NB4 (cell line): Measurements from ENCODE around the gene KYNU.

Experiments used
- DNase-seq: peaks from one replicate; pipeline ENCODE4 v3.0.0; 2010; ENCODE audit warnings: low read depth
- H3K4me3 ChIP-seq: one replicate; pipeline ENCODE4 v1.5.1; 2011; ENCODE audit warnings: mild to moderate bottlenecking, low read depth, low read length, moderate library complexity
- MYC ChIP-seq: IDR thresholded peaks from 2 replicates; pipeline ENCODE4 v1.6.1; 2011; ENCODE audit warnings: low read depth, low read length
- POLR2A ChIP-seq: IDR thresholded peaks from 2 replicates; pipeline ENCODE4 v1.6.1; 2011; ENCODE audit warnings: mild to moderate bottlenecking; ENCODE audit not compliant: insufficient read length; ENCODE audit errors: extremely low read depth
- TF ChIP-seq, protein P1 (sequence below): IDR thresholded peaks from one replicate; pipeline ENCODE4 v1.5.1; 2012; ENCODE audit warnings: low read depth, low read length
- TF ChIP-seq, protein P2 (sequence below): IDR thresholded peaks from 2 replicates; pipeline ENCODE4 v1.6.1; 2011; ENCODE audit warnings: low read depth, low read length

KYNU gene

DNA sequence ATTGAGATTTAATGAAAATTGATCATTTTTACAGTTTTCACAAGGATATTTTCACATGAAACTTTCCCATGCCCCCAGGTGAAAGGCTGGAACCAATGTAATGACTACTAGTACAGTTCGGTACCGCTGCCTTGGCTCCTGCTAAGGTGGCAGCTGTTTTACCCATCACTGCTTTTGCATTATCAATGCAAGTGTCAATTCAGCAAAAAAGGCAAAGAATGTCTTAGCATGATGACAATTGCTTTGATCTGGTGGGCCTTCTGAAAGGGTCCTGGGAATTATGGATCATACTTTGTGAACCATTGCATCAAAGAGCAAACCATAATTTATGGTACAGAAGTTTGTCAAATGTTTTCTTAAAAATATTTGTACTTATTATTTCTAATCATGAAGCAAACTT lies 107.2 kb downstream of the KYNU start:
- TF ChIP-seq, protein P1, sequence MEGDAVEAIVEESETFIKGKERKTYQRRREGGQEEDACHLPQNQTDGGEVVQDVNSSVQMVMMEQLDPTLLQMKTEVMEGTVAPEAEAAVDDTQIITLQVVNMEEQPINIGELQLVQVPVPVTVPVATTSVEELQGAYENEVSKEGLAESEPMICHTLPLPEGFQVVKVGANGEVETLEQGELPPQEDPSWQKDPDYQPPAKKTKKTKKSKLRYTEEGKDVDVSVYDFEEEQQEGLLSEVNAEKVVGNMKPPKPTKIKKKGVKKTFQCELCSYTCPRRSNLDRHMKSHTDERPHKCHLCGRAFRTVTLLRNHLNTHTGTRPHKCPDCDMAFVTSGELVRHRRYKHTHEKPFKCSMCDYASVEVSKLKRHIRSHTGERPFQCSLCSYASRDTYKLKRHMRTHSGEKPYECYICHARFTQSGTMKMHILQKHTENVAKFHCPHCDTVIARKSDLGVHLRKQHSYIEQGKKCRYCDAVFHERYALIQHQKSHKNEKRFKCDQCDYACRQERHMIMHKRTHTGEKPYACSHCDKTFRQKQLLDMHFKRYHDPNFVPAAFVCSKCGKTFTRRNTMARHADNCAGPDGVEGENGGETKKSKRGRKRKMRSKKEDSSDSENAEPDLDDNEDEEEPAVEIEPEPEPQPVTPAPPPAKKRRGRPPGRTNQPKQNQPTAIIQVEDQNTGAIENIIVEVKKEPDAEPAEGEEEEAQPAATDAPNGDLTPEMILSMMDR: no peak
- TF ChIP-seq, protein P2, sequence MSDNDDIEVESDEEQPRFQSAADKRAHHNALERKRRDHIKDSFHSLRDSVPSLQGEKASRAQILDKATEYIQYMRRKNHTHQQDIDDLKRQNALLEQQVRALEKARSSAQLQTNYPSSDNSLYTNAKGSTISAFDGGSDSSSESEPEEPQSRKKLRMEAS: no peak
- TF ChIP-seq POLR2A (no peak), MYC (no peak)
- no peak overlapping the region for H3K4me3 ChIP-seq
- no peak for DNase-seq

DNA sequence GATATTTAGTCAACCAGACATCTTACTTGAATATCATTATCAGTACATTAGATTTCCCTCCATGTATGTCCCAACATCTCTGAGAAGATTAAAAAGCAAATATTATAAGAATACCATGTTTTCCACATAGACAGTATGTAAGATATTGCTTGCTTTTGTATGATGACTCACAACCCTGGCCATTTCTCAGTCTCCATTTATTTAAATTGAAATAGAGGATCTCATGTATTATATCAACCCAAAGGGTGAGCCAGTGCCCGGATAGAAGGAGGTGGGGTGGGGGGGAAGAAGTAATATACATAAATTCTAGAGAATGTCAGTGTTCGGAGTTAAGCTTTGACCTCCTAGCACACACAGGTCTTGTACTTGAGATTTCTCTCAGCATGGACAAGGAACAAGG lies 109.6 kb downstream of the KYNU start:
- H3K4me3 ChIP-seq: no peak overlapping the region
- no peak for DNase-seq
- TF ChIP-seq, protein P1: no peak
- no peak for TF ChIP-seq MYC
- TF ChIP-seq, protein P2: no peak
- TF ChIP-seq POLR2A: no peak

DNA sequence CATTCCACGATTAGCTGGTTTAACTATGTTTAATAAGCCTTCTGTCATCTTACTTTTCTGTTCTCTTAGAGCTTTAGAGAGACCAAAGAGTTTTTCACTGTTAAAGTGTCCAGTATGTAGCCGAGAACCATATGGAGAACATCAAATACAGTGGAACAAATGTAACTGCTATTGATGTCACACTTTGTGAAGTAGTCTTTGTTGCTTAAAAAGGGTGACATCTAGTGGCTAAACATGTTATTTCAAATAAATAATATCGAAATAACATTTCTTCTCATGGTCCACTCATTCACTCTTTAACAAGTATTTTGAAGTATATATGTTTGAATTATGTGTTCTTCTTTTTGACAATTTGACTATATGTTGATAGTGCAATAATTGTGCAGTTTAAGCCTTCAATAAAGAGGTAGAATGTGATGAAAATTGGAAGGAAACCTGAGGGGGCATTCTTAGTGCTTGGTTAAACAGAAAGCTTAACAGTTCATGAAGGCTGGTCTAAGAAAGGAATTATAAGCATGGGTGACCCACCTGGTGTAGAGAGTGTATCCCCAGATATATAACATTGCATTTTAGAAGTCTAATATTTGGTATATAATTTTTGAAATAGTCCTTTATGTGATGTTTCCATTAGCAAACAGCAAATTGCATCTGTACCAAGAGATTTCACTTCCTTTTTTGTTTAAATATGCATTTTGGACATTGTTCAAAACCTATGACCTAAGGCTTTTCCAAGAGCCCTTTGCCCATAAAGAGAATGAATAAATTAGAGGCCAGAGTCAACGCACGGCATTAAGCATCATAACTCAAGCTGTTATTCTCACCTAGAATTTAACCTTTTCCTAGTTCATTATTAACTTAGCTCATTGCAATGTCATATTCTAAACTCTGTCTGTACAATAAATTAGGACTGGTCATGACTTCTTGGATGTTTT lies 112.1 kb downstream of the KYNU start:
- no peak overlapping the region for H3K4me3 ChIP-seq
- peak; percentile 67 for DNase-seq
- TF ChIP-seq, protein P2: no peak
- no peak for TF ChIP-seq MYC
- no peak for TF ChIP-seq POLR2A
- TF ChIP-seq, protein P1: no peak

DNA sequence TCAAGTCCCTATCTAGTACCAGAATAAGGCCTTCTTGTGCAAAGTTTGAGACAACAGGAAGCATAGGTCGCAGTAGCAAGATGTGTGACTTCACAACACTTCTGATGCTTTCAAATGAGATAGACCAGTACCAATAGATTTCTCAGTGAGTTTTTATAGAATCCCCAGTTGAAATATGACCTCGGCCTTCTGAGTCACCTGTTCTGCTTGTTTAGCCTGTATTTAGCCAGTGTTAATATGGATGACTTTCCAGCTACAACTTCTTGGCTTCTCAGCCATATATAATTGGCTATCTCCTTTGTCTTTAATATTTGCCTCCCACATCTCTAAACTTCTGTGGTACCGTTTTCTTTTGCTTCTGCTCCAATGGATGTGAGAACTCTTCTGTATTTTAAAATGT lies 113.8 kb downstream of the KYNU start:
- TF ChIP-seq, protein P2: no peak
- TF ChIP-seq MYC: no peak
- TF ChIP-seq POLR2A: no peak
- TF ChIP-seq, protein P1: no peak
- no peak for DNase-seq
- H3K4me3 ChIP-seq: no peak overlapping the region

DNA sequence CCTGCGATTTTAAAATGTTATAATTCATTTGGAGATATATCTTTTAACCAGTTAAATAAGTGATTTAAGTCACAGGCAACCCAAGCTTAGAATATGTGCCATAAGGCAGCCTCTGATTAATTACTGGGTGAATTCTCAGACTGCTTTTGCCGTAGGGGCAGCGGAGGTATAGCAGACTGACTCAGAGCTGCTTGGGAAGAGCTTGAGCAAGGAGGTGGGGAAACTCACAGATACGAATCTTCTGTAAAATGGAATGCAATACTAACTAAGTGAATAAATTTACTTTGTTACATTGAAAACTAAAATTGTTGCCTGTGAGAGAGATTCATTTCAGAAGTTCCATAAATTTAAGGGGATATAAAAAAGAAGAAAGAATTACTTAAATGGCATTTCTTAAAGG lies 115.4 kb downstream of the KYNU start:
- no peak for TF ChIP-seq MYC
- TF ChIP-seq, protein P1: no peak
- TF ChIP-seq, protein P2: no peak
- no peak for TF ChIP-seq POLR2A
- no peak overlapping the region for H3K4me3 ChIP-seq
- DNase-seq: no peak
